Activated CD4-positive, alpha-beta T cell treated with anti-CD3 and anti-CD28 coated beads, Interleukin-2, amount 50 U/mL, for 24 hours (primary cell): ENCODE measurements around the gene SIPA1L2.
"Not testable (repeated sequence)": the region's sequence is repeated elsewhere in the genome, so short reads cannot be mapped to it uniquely, and the experiment has no call there.

Experiments used
- DNase-seq, 2 donors: peaks; one replicate each; pipeline ENCODE4 v3.0.0-alpha.2; 2020; ENCODE audit warnings: low read depth in 1 of 2, low spot score in 1 of 2

SIPA1L2 gene

GRCh38 chr1:232615306-232615800 lies 14.6 kb downstream of the SIPA1L2 start:
- DNase-seq, result no peak

GRCh38 chr1:232614811-232615210 lies 15.1 kb downstream of the SIPA1L2 start:
- no peak for DNase-seq

- no peak for DNase-seq
These were observed 16.1 kb downstream of the SIPA1L2 start for GRCh38 chr1:232613752-232614381.

- DNase-seq, result not testable (repeated sequence)
These were observed 17.1 kb downstream of the SIPA1L2 start for GRCh38 chr1:232612836-232613235.

GRCh38 chr1:232611834-232612233 lies 18.1 kb downstream of the SIPA1L2 start:
- DNase-seq, result no peak

GRCh38 chr1:232610902-232611745 lies 18.8 kb downstream of the SIPA1L2 start:
- DNase-seq, result not testable (repeated sequence)

- no peak for DNase-seq
These were observed 19.6 kb downstream of the SIPA1L2 start for GRCh38 chr1:232610192-232610901.

GRCh38 chr1:232608427-232608826 lies 21.5 kb downstream of the SIPA1L2 start:
- DNase-seq, result no peak

GRCh38 chr1:232602622-232603021 lies 27.3 kb downstream of the SIPA1L2 start:
- no peak for DNase-seq

GRCh38 chr1:232600424-232601258 lies 29.3 kb downstream of the SIPA1L2 start:
- no peak for DNase-seq

GRCh38 chr1:232599178-232600041 lies 30.5 kb downstream of the SIPA1L2 start:
- no peak for DNase-seq

GRCh38 chr1:232598837-232599177 lies 31.1 kb downstream of the SIPA1L2 start:
- no peak for DNase-seq

- no peak for DNase-seq
These were observed 31.8 kb downstream of the SIPA1L2 start for GRCh38 chr1:232598133-232598532.

- DNase-seq, result no peak
These were observed 32.2 kb downstream of the SIPA1L2 start for GRCh38 chr1:232597721-232598120.

- no peak for DNase-seq
These were observed 33.1 kb downstream of the SIPA1L2 start for GRCh38 chr1:232596666-232597303.

GRCh38 chr1:232594768-232595698 lies 34.9 kb downstream of the SIPA1L2 start:
- DNase-seq, result no peak

GRCh38 chr1:232593717-232594502 lies 36.0 kb downstream of the SIPA1L2 start:
- DNase-seq, result no peak

- no peak for DNase-seq
These were observed 38.6 kb downstream of the SIPA1L2 start for GRCh38 chr1:232591344-232591743.
